Heart left ventricle (tissue), 16 donors: ENCODE data around the gene OR2L3. TPM values are rescaled to one million over a fixed set of nuclear protein-coding genes. Genes with fewer than 3 reads are reported as not detected.
"Not testable (repeated sequence)": the region's sequence is repeated elsewhere in the genome, so short reads cannot be mapped to it uniquely, and the experiment has no call there.

Source experiments
- ATAC-seq, 4 donors: fragments of 200-7000 bp; cut with Tn5 transposase; one replicate each; pipeline ENCODE4 v1.9.1; 2020 to 2022; ENCODE audit warnings: moderate library complexity in 4 of 4, mild to moderate bottlenecking in 3 of 4, moderate number of reproducible peaks in 1 of 4
- DNase-seq, 5 donors: peaks; one replicate each; pipeline ENCODE4 v3.0.0-alpha.2; 2020
- H3K27ac ChIP-seq, 12 donors: fragments of 200-600 bp; sonication (generic) in 4 of 12; one replicate each; pipeline versions ENCODE4 v1.5.0 to v1.8.0; 2016 to 2022; ENCODE audit warnings: mild to moderate bottlenecking in 2 of 12
- H3K27me3 ChIP-seq, 9 donors: fragments of 200-600 bp; sonication (generic) in 2 of 9; one replicate each; pipeline versions ENCODE4 v1.5.1 to v1.8.0; 2016 to 2022; ENCODE audit warnings: mild to moderate bottlenecking in 3 of 9
- H3K36me3 ChIP-seq, 9 donors: fragments of 200-600 bp; sonication (generic) in 2 of 9; one replicate each; pipeline versions ENCODE4 v1.5.0 to v1.8.0; 2018 to 2022; ENCODE audit warnings: mild to moderate bottlenecking in 2 of 9
- H3K4me1 ChIP-seq, 12 donors: fragments of 200-600 bp; sonication (generic) in 4 of 12; one replicate each; pipeline versions ENCODE4 v1.5.0 to v1.8.0; 2016 to 2022; ENCODE audit warnings: mild to moderate bottlenecking in 3 of 12
- H3K4me3 ChIP-seq, 12 donors: fragments of 200-600 bp; sonication (generic) in 4 of 12; one replicate each; pipeline versions ENCODE4 v1.5.0 to v1.8.0; 2017 to 2022; ENCODE audit warnings: mild to moderate bottlenecking in 9 of 12, moderate library complexity in 4 of 12
- H3K9me3 ChIP-seq, 12 donors: fragments of 200-600 bp; sonication (generic) in 4 of 12; one replicate each; pipeline versions ENCODE4 v1.5.0 to v1.8.0; 2016 to 2022; ENCODE audit warnings: mild to moderate bottlenecking in 1 of 12
- POLR2A ChIP-seq, 2 donors: fragments of 450-650 bp; IDR thresholded peaks; one replicate each; pipeline ENCODE4 v1.6.1; 2017; ENCODE audit warnings: antibody characterized with exemption in 2 of 2, mild to moderate bottlenecking in 2 of 2, moderate library complexity in 2 of 2
- WGBS, 4 donors: extraction: QIAGEN DNeasy Blood & Tissue Kit in 2 of 4; methylation state at CpG; one replicate each; pipeline versions ENCODE4 v1.1.5 to v1.1.7; 2013 to 2018; 5-methylcytosine and 5-hydroxymethylcytosine counted together
- intact Hi-C, 10 donors: fragments of 100-400 bp; cut with DNase I; formaldehyde crosslinking; loops; one replicate each; pipeline versions ENCODE4 v1.11.1 to v1.14.2; 2022
- polyA plus RNA-seq, 2 donors: library from polyadenylated mRNA; stranded (reverse); fragments of 200-250 nt; gene quantifications; one replicate each; pipeline ENCODE4 v1.2.3, GENCODE V29; 2013
- total RNA-seq, 9 donors: library from RNA; depleted of rRNA in 2 of 9; stranded (reverse); fragments of >200 nt in 2 of 9; fragmentation: NEBNext Ultra II Directional in 3 of 9; extraction: Animal tissue kit (Norgen Biotek cat#: 25700) in 3 of 9; gene quantifications; one replicate each; pipeline versions ENCODE4 v1.1.0 to v1.2.4, GENCODE V29; 2016 to 2023
- TF ChIP-seq, protein P1 (sequence below), 12 donors: fragments of 200-600 bp; sonication (generic) in 4 of 12; IDR thresholded peaks; one replicate each; pipeline versions ENCODE4 v1.5.0 to v1.8.0; 2018 to 2022; ENCODE audit warnings: antibody characterized with exemption in 12 of 12, mild to moderate bottlenecking in 5 of 12
- donor health status: ischemic (EF 13 %, LVEDD 7.1; RV severe dilation, severe dysfunction).
- donor health status: healthy with polysubstance abuse.
- donor health status: DM: no; HTN: yes; CAD: no.
- donor health status: DM: no; HTN: no; CAD: no.
- donor health status: ischemic (EF 25% LVEDD 6.9; RV normal size, moderate dysfunction).
- donor health status: ischemic (EF 25% LVEDD 5.7; RV mildly dilated, moderate dysfunction).
- donor health status: healthy.
- donor health status: DM: yes; HTN: yes; CAD: no.
- donor health status: ischemic (EF 35%, LVEDD 5.7; RV mildly dilated, moderate dysfunction).
- donor health status: nonischemic (EF 11% LVEDD 7.7; RV severe dilation, severe dysfunction).
- donor health status: DM: yes; HTN: yes; CAD: no.
- donor health status: PGD.
- donor health status: ischemic (EF 29% LVEDD 5.4; RV normal size, mild dysfunction).
- donor health status: nonischemic (EF 23%, LVEDD 6.1; RV moderate dilation, normal function).

The OR2L3 gene
- total and polyA plus RNA-seq, 11 donors, result not detected

DNA sequence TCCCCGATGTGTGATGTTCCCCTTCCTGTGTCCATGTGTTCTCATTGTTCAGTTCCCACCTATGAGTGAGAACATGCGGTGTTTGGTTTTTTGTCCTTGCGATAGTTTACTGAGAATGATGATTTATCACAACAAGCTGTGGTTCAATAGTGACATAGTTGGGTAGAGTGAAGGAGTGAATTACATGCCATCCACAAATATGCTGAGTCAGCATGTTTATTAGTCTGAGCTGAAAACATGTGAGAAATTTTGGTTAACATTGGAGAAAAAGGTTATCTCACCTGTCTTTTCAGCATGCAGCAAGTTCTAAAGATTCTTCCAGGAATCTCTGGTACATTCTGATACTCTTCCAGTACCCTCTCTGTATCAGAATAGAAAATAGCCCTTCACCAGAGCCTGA lies 19.0 kb downstream of the OR2L3 start:
- no peak for DNase-seq
- H3K27me3 ChIP-seq, result no peaks in the 10 kb centered on the region
- WGBS, 4 donors, result 93 to 98% (median 96%) methylated on average over 3 of the region's 3 CpGs
- TF ChIP-seq, protein P1, sequence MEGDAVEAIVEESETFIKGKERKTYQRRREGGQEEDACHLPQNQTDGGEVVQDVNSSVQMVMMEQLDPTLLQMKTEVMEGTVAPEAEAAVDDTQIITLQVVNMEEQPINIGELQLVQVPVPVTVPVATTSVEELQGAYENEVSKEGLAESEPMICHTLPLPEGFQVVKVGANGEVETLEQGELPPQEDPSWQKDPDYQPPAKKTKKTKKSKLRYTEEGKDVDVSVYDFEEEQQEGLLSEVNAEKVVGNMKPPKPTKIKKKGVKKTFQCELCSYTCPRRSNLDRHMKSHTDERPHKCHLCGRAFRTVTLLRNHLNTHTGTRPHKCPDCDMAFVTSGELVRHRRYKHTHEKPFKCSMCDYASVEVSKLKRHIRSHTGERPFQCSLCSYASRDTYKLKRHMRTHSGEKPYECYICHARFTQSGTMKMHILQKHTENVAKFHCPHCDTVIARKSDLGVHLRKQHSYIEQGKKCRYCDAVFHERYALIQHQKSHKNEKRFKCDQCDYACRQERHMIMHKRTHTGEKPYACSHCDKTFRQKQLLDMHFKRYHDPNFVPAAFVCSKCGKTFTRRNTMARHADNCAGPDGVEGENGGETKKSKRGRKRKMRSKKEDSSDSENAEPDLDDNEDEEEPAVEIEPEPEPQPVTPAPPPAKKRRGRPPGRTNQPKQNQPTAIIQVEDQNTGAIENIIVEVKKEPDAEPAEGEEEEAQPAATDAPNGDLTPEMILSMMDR (IDR thresholded peaks at IDR 0.05), result no peak
- no peak for TF ChIP-seq POLR2A (IDR thresholded peaks at IDR 0.05)
- peaks cover 0 to 4% (median 0%) of the 10 kb centered on the region in 12 donors for H3K9me3 ChIP-seq
- no peaks in the 10 kb centered on the region for H3K4me1 ChIP-seq
- no peak for ATAC-seq
- no peaks in the 10 kb centered on the region for H3K36me3 ChIP-seq
- intact Hi-C loops, result no loop called here
- H3K27ac ChIP-seq, result no peak overlapping the region
- H3K4me3 ChIP-seq, result no peak overlapping the region

DNA sequence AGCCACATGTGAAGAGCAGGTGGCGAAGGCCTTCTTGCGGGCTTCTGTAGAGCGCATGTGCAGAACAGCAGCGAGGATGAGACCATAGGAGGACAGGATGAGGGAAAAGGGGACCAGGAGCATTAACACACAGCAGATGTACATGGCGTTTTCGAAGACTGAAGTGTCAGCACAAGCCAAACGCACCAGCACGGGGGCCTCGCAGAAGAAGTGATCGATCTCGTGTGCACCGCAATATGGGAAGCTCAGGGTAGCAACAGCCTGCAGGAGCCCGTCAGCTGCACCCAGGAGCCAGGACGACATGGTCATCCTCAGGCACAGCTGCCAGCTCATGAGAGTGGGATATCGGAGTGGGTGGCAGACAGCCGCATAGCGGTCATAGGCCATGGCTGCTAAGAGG lies 37.2 kb downstream of the OR2L3 start:
- H3K9me3 ChIP-seq, DNase-seq, intact Hi-C loops, H3K36me3 ChIP-seq, H3K27ac ChIP-seq, H3K4me1 ChIP-seq, ATAC-seq, H3K27me3 ChIP-seq, H3K4me3 ChIP-seq: not testable (repeated sequence)
- 75 to 86% (median 80%) methylated on average over 4 to 12 of the region's 17 CpGs for WGBS, 4 donors

GRCh38 chr1:248094884-248095283 lies 48.2 kb downstream of the OR2L3 start, which contains the start of gene OR2L13:
OR2L13 (plus strand) TSS chr1:248095184; CDS start chr1:248099376, 4,192 bp downstream.
- intact Hi-C loops, result no loop called here
- TF ChIP-seq, protein P1 (IDR thresholded peaks at IDR 0.05), result no peak
- no peak for TF ChIP-seq POLR2A (IDR thresholded peaks at IDR 0.05)
- no peak within 1 kb of the TSS for H3K4me3 ChIP-seq
- H3K27ac ChIP-seq, result no peak within 1 kb of the TSS
- no peaks in the 10 kb centered on the region for H3K4me1 ChIP-seq
- H3K36me3 ChIP-seq, result no peaks in the 10 kb centered on the region
- no peaks in the 10 kb centered on the region for H3K27me3 ChIP-seq
- no peak for DNase-seq
- WGBS, 4 donors, result 27 to 54% (median 34%) methylated on average over 1 of the region's 1 CpG
- no peak for ATAC-seq
- H3K9me3 ChIP-seq, result peaks cover 0 to 14% (median 0%) of the 10 kb centered on the region in 12 donors

- Histone ChIP-seq H3K27ac (no peak overlapping the region), H3K36me3 (no peaks in the 10 kb centered on the region), H3K4me1 (no peaks in the 10 kb centered on the region), H3K4me3 (no peak overlapping the region), H3K9me3 (peaks cover 0 to 4% (median 0%) of the 10 kb centered on the region in 12 donors), H3K27me3 (no peaks in the 10 kb centered on the region)
- WGBS, 4 donors, result 52 to 69% (median 67%) methylated on average over 1 of the region's 1 CpG
- no peak for TF ChIP-seq POLR2A (IDR thresholded peaks at IDR 0.05)
- TF ChIP-seq, protein P1 (IDR thresholded peaks at IDR 0.05), result no peak
- intact Hi-C loops, result no loop called here
- ATAC-seq (no peak), DNase-seq (no peak)
These were observed 51.9 kb downstream of the OR2L3 start for GRCh38 chr1:248098529-248098928.

- no peaks in the 10 kb centered on the region for H3K4me1 ChIP-seq
- H3K27me3 ChIP-seq, result no peaks in the 10 kb centered on the region
- no peak overlapping the region for H3K27ac ChIP-seq
- no peak for DNase-seq
- TF ChIP-seq POLR2A (IDR thresholded peaks at IDR 0.05), result no peak
- TF ChIP-seq, protein P1 (IDR thresholded peaks at IDR 0.05), result no peak
- H3K36me3 ChIP-seq, result no peaks in the 10 kb centered on the region
- H3K4me3 ChIP-seq, result no peak overlapping the region
- intact Hi-C loops, result no loop called here
- no peak for ATAC-seq
- peaks cover 0 to 19% (median 2%) of the 10 kb centered on the region in 12 donors for H3K9me3 ChIP-seq
These were observed 56.2 kb downstream of the OR2L3 start for GRCh38 chr1:248102847-248103246.
